HG02852 (cell line): Measurements from ENCODE around the gene TTF2.
"Not testable (repeated sequence)": the region's sequence is repeated elsewhere in the genome, so short reads cannot be mapped to it uniquely, and the experiment has no call there.

ENCODE experiments used
- ATAC-seq: cut with Tn5 transposase; IDR thresholded peaks from one replicate; pipeline ENCODE4 v1.9.1; 2021; ENCODE audit warnings: mild to moderate bottlenecking, moderate library complexity; ENCODE audit not compliant: unreplicated experiment

Gene TTF2

GRCh38 chr1:117119144-117119543 lies 59.0 kb downstream of the TTF2 start:
- ATAC-seq = not testable (repeated sequence)

DNA sequence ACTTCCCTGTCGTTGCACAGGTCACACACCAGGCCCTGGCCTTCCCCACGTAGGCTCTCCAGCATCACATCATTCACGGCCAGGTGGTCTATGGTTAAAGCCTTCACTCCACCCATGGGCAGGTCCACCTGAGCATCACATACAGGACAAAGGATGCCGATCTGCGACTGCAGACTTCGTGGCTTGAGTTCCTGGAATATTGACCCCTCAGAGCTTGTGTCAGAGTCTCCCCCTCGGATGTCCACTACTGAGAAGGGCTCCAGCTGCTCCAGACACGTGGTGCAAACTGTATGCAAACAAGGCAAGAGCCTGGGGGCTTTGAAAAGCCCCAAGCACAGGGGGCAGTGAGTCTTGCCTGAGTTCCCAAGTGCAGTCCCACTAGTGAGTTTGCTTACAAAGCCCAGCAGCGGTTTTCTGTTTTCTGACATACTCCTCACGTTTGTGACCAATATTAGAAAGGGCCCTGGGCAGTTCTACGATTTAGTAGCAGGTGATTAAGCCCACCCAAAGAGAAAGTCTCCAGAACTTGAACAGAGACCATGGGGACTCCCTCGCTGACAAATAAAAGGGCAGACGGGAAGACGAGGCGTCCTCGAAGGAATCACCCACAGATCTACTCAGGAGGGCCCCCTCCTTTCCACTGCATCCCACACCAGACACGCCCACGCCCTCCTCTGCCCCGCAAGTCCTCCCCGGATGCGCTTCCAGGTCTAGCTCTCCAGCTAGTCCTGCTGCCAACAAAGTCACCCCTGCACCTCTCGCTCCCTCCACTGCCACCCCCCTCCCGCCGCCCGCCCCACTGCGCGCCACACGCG lies 60.9 kb downstream of the TTF2 start:
- no peak for ATAC-seq

GRCh38 chr1:117121589-117122329 lies 61.6 kb downstream of the TTF2 start, which contains the start of gene TRIM45:
Gene TRIM45 (minus strand): TSS chr1:117121749. CDS start chr1:117121201, 548 bp downstream.
- peak; percentile 92 for ATAC-seq

- no peak for ATAC-seq
Observed at GRCh38 chr1:117122330-117123025, 62.4 kb downstream of the TTF2 start.

DNA sequence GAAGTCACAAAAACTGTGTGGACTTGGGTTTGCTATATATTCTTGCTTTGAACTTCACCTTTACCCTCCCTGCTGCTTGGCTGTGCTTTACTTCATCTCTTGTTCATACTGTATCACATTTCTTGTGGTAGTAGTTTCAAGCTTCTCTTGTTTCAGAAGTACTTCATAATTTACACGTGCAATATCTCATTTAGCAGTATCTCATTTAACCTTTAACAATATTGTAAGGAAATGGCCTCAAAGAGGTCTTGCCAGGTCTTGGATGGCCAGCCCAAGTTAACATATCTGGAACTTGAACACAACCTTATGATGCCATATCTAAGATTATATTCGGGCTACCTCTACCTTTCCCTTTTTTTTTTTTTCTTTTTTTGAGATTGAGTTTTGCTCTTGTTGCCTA lies 63.1 kb downstream of the TTF2 start:
- ATAC-seq = no peak

DNA sequence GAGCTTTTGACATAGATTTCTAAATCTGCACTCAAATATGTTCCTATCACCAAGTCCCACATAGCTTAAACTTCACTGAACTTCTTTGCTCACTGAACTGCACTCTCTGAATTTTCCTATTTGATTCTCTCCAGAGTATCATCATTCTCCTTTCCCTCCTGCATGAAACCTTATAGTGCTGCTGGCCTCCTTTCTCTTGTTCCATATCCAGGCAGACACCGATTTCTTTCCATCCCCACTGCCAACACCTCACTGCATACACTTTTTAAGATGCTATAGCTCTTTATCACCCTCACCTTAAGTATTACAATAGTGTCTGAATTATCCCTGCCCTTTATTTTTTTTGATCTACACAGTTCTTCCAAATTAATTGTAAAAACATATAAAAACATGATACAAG lies 64.5 kb downstream of the TTF2 start:
- ATAC-seq = no peak

DNA sequence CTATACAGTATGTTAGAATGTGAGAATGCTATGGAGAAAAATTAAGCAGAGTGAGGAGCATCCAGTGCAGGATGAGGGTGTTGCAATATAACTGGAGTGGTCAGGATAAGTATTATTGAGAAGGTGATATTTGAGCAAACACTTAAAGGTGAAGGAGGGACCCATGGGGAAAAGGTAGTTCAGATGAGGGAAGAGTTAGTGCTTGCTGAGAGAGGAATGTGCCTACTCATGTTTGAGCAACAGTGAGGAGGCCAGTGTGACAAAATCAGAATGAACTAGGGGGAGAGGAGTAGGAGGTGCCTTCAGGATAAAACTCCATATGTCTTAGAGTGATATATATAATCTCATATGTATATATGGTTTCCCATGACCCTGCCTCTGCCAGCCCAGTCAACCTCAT lies 67.7 kb downstream of the TTF2 start:
- ATAC-seq = no peak

GRCh38 chr1:117128323-117129079 lies 68.4 kb downstream of the TTF2 start:
- ATAC-seq = no peak

GRCh38 chr1:117130526-117130925 lies 70.4 kb downstream of the TTF2 start:
- ATAC-seq = no peak

DNA sequence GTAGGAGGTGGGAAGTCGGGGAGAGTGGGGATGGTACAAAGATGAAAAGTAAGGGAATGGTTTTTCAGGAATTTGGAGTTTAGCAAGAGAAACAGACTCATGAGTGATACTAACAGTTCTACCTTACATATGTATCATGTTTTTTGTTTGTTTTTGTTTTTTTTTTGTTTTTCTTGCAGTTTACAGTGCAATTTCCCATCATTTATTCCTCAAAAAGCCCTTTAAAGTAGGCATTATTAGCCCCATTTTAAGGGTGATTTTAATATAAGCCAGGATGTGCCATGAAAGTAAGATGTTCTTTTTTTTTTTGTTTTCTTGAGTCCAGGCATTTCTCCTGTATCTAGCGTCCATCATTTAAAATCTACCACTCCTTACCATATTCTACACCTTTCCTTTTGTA lies 75.2 kb downstream of the TTF2 start:
- no peak for ATAC-seq

DNA sequence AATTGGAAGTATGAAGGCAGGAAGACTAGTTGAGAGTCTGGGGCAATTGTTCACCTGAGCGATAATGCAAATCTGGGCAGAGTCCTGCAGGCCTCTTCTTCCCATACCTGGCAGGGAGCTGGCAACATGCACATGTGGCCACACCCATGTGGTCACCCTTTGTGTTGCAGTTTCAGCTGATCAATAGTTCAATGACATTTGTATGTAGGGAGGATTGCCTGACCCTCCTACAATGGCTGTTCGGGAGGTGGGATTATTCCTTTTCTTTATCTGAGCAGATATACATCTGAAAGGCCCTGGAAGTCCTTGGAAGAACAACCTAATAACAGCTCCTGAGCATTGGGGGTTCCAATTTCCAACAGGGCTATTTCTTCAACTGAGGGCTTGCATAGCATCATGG lies 76.6 kb downstream of the TTF2 start:
- no peak for ATAC-seq

- no peak for ATAC-seq
Observed at GRCh38 chr1:117137281-117137855, 77.2 kb downstream of the TTF2 start.

- ATAC-seq = no peak
Observed at GRCh38 chr1:117138106-117138505, 78.0 kb downstream of the TTF2 start.

GRCh38 chr1:117138561-117138960 lies 78.4 kb downstream of the TTF2 start:
- no peak for ATAC-seq

- no peak for ATAC-seq
Observed at GRCh38 chr1:117142200-117142599, 82.1 kb downstream of the TTF2 start.

- ATAC-seq = no peak
Observed at GRCh38 chr1:117143172-117143571, 83.0 kb downstream of the TTF2 start.

DNA sequence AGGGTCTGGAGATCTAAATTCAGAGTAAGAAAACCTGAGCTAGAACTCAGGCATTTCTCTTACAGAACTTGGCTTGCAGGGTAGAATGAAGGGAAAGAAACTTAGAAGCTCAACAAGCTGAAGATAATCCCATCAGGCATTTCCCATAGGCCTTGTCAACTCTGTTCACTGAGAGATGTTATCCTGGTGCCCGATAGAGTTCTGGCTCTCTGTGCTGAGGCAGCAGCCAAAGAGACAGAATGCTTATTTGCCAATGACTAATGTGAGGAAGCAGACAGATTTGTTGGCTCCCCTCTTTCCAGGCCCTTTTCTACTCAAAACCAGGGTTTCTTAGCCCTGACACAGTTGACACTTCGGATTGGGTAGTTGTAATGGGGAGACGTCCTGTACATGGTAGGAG lies 83.7 kb downstream of the TTF2 start:
- ATAC-seq = no peak

DNA sequence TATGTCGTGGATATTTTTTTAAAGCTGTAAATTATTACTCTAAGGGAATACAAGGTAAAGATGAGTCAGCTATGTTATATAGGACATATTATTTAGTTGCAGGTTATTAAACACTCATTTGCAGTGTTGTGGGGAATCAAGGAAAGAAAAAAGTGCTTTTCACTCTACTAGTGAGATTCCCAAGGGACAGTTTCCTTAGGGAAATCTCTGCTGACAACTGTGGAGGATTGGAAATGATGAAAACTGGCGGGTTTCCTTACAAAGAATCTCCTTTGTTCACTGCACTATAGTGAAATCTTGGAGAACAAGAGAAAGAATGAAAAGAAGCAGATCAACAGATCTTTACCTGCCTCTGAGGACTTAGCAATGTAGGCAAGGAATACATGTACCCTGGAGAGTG lies 85.9 kb downstream of the TTF2 start:
- ATAC-seq = no peak

- no peak for ATAC-seq
Observed at GRCh38 chr1:117146575-117147340, 86.6 kb downstream of the TTF2 start.

GRCh38 chr1:117147341-117147831 lies 87.3 kb downstream of the TTF2 start:
- no peak for ATAC-seq
